Liver (tissue), 9 donors: ENCODE data around the gene CDC27. TPM values are rescaled to one million over a fixed set of nuclear protein-coding genes. Genes with fewer than 3 reads are reported as not detected.
A peak's percentile ranks its signal among the peaks of the same experiment; 100 is the strongest.

Experiments
- DNase-seq: peaks from one replicate; pipeline ENCODE4 v3.0.0-alpha.2; 2017; ENCODE audit warnings: low spot score
- H3K27ac ChIP-seq, 2 donors: one replicate each; pipeline ENCODE4 v1.7.0; 2013; ENCODE audit warnings: inconsistent platforms in 2 of 2, low read length in 2 of 2, control low read depth in 1 of 2, low read depth in 1 of 2, mild to moderate bottlenecking in 1 of 2
- H3K27me3 ChIP-seq, 4 donors: one replicate each; pipeline versions ENCODE4 v1.6.1 to v1.7.0; 2013; ENCODE audit warnings: low read length in 3 of 4, inconsistent platforms in 1 of 4, mild to moderate bottlenecking in 1 of 4, moderate library complexity in 1 of 4; ENCODE audit not compliant: control insufficient read depth in 4 of 4, insufficient read depth in 4 of 4
- H3K36me3 ChIP-seq, 4 donors: one replicate each; pipeline versions ENCODE4 v1.6.1 to v1.7.0; 2013; ENCODE audit warnings: low read length in 3 of 4, mild to moderate bottlenecking in 3 of 4, low read depth in 1 of 4, moderate library complexity in 1 of 4; ENCODE audit not compliant: control insufficient read depth in 4 of 4, insufficient read depth in 3 of 4
- H3K4me1 ChIP-seq, 4 donors: one replicate each; pipeline versions ENCODE4 v1.6.1 to v1.7.0; 2013; ENCODE audit warnings: low read length in 3 of 4, mild to moderate bottlenecking in 3 of 4, moderate library complexity in 1 of 4; ENCODE audit not compliant: control insufficient read depth in 4 of 4, insufficient read depth in 4 of 4
- H3K4me3 ChIP-seq, 3 donors: one replicate each; pipeline versions ENCODE4 v1.6.1 to v1.7.0; 2013; ENCODE audit warnings: low read length in 3 of 3, control low read depth in 1 of 3, low read depth in 1 of 3, mild to moderate bottlenecking in 1 of 3
- H3K9ac ChIP-seq, 2 donors: one replicate each; pipeline ENCODE4 v1.7.0; 2013; ENCODE audit warnings: low read length in 2 of 2, mild to moderate bottlenecking in 2 of 2, moderate library complexity in 2 of 2, control low read depth in 1 of 2, low read depth in 1 of 2
- H3K9me3 ChIP-seq, 4 donors: one replicate each; pipeline versions ENCODE4 v1.6.1 to v1.7.0; 2013; ENCODE audit warnings: low read length in 3 of 4; ENCODE audit not compliant: control insufficient read depth in 4 of 4
- ATF3 ChIP-seq: IDR thresholded peaks from 2 replicates; pipeline ENCODE4 v1.6.1; 2016; ENCODE audit warnings: antibody characterized with exemption
- CTCF ChIP-seq: fragments of 150-350 bp; IDR thresholded peaks from 2 replicates; pipeline ENCODE4 v1.5.1; 2017; ENCODE audit warnings: improper control_type of control experiment, low read depth, low read length; ENCODE audit not compliant: missing input control
- EGR1 ChIP-seq, 2 donors: IDR thresholded peaks; 2 replicates each; pipeline ENCODE4 v1.6.1; 2016 to 2018; ENCODE audit warnings: antibody characterized with exemption in 2 of 2, low read depth in 2 of 2
- FOXA1 ChIP-seq: IDR thresholded peaks from 2 replicates; pipeline ENCODE4 v1.6.1; 2016; ENCODE audit warnings: antibody characterized with exemption
- FOXA2 ChIP-seq: IDR thresholded peaks from 2 replicates; pipeline ENCODE4 v1.6.1; 2016; ENCODE audit warnings: antibody characterized with exemption
- HNF4A ChIP-seq, 2 donors: conservative IDR thresholded peaks; 2 replicates each; pipeline ENCODE4 v1.6.1; 2016; ENCODE audit warnings: antibody characterized with exemption in 2 of 2, mild to moderate bottlenecking in 2 of 2
- HNF4G ChIP-seq: IDR thresholded peaks from 2 replicates; pipeline ENCODE4 v1.6.1; 2016; ENCODE audit warnings: antibody characterized with exemption
- JUND ChIP-seq, 2 donors: IDR thresholded peaks; 2 replicates each; pipeline ENCODE4 v1.6.1; 2016; ENCODE audit warnings: antibody characterized with exemption in 2 of 2
- MAX ChIP-seq: IDR thresholded peaks from 2 replicates; pipeline ENCODE4 v1.6.1; 2016; ENCODE audit warnings: antibody characterized with exemption
- NR2F2 ChIP-seq: IDR thresholded peaks from 2 replicates; pipeline ENCODE4 v1.6.1; 2016; ENCODE audit warnings: antibody characterized with exemption
- RAD21 ChIP-seq, 2 donors: IDR thresholded peaks; 2 replicates each; pipeline ENCODE4 v1.6.1; 2016; ENCODE audit warnings: antibody characterized with exemption in 2 of 2, mild to moderate bottlenecking in 2 of 2
- REST ChIP-seq: IDR thresholded peaks from 2 replicates; pipeline ENCODE4 v1.6.1; 2016; ENCODE audit warnings: antibody characterized with exemption, mild to moderate bottlenecking
- RXRA ChIP-seq, 2 donors: IDR thresholded peaks; 2 replicates each; pipeline ENCODE4 v1.6.1; 2017 to 2018; ENCODE audit warnings: antibody characterized with exemption in 2 of 2, mild to moderate bottlenecking in 1 of 2
- SP1 ChIP-seq: IDR thresholded peaks from 2 replicates; pipeline ENCODE4 v1.6.1; 2018; ENCODE audit warnings: antibody characterized with exemption, mild to moderate bottlenecking
- TAF1 ChIP-seq: conservative IDR thresholded peaks from 2 replicates; pipeline ENCODE4 v1.6.1; 2016; ENCODE audit warnings: antibody characterized with exemption, mild to moderate bottlenecking
- WGBS: extraction: QIAGEN DNeasy Blood & Tissue Kit; methylation state at CpG from one replicate; pipeline ENCODE4 v1.1.7; 2013; 5-methylcytosine and 5-hydroxymethylcytosine counted together
- polyA plus RNA-seq, 2 donors: library from polyadenylated mRNA; stranded (reverse) in 1 of 2; unstranded in 1 of 2; fragments of 200-250 nt in 1 of 2; fragments of >200 nt in 1 of 2; fragmentation: Nextera tagmentation in 1 of 2; extraction: Ambion mirVana in 1 of 2; gene quantifications; one replicate each; pipeline versions ENCODE4 v1.2.1 to v1.2.3, GENCODE V29; 2013 to 2015
- total RNA-seq, 2 donors: library from RNA; depleted of rRNA; stranded (reverse); fragments of >200 nt; gene quantifications; one replicate each; pipeline ENCODE4 v1.2.3, GENCODE V29; 2014
- TF ChIP-seq, protein P1 (sequence below): IDR thresholded peaks from 2 replicates; pipeline ENCODE4 v1.6.1; 2016; ENCODE audit warnings: antibody characterized with exemption
- donor health status: healthy.
- donor health status: healthy.
- donor health status: healthy.
- donor health status: healthy.
- donor health status: healthy.

Gene CDC27
- total and polyA plus RNA-seq, 4 donors: 16.8 to 148 (median 27.1) TPM

- H3K27ac ChIP-seq: no peak overlapping the region
- no peak overlapping the region for H3K9ac ChIP-seq
- no peaks in the 10 kb centered on the region for H3K27me3 ChIP-seq
- H3K9me3 ChIP-seq: no peaks in the 10 kb centered on the region
- no peak for DNase-seq
- H3K4me1 ChIP-seq: peaks cover 0 to 3% (median under 1%) of the 10 kb centered on the region in 4 donors
- H3K4me3 ChIP-seq: no peak overlapping the region
- TF ChIP-seq MAX (no peak), HNF4A (conservative IDR thresholded peaks at IDR 0.05) (no peak), HNF4G (no peak), NR2F2 (no peak), CTCF (no peak), TAF1 (no peak), ATF3 (no peak), FOXA2 (no peak), FOXA1 (no peak), EGR1 (IDR thresholded peaks at IDR 0.05; ENCODE audit: low read depth in 2 of 2) (no peak), RXRA (IDR thresholded peaks at IDR 0.05) (no peak), RAD21 (IDR thresholded peaks at IDR 0.05) (no peak)
- TF ChIP-seq, protein P1, sequence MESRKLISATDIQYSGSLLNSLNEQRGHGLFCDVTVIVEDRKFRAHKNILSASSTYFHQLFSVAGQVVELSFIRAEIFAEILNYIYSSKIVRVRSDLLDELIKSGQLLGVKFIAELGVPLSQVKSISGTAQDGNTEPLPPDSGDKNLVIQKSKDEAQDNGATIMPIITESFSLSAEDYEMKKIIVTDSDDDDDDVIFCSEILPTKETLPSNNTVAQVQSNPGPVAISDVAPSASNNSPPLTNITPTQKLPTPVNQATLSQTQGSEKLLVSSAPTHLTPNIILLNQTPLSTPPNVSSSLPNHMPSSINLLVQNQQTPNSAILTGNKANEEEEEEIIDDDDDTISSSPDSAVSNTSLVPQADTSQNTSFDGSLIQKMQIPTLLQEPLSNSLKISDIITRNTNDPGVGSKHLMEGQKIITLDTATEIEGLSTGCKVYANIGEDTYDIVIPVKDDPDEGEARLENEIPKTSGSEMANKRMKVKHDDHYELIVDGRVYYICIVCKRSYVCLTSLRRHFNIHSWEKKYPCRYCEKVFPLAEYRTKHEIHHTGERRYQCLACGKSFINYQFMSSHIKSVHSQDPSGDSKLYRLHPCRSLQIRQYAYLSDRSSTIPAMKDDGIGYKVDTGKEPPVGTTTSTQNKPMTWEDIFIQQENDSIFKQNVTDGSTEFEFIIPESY: no peak
- H3K36me3 ChIP-seq: peaks cover 4 to 33% (median 20%) of the 10 kb centered on the region in 4 donors
- 98% methylated on average over 5 of the region's 5 CpGs for WGBS
Observed at GRCh38 chr17:47164263-47164662, 24.8 kb downstream of the CDC27 start.

GRCh38 chr17:47162013-47162622 is 27.0 kb downstream of the CDC27 start:
- Histone ChIP-seq H3K9me3 (no peaks in the 10 kb centered on the region), H3K36me3 (peaks cover 4 to 18% (median 15%) of the 10 kb centered on the region in 4 donors), H3K9ac (peak overlapping the region in 1 of 2 donors; percentile 43), H3K4me3 (no peak overlapping the region), H3K27me3 (no peaks in the 10 kb centered on the region), H3K27ac (no peak overlapping the region), H3K4me1 (peaks cover 0 to 3% (median under 1%) of the 10 kb centered on the region in 4 donors)
- TF ChIP-seq MAX (no peak), NR2F2 (no peak), REST (no peak), SP1 (no peak), HNF4A (conservative IDR thresholded peaks at IDR 0.05) (no peak), RAD21 (IDR thresholded peaks at IDR 0.05) (no peak), FOXA2 (no peak), HNF4G (no peak), JUND (IDR thresholded peaks at IDR 0.05) (no peak), CTCF (no peak)
- TF ChIP-seq, protein P1: no peak
- WGBS: 71% methylated on average over 2 of the region's 2 CpGs
- no peak for DNase-seq
